HG02798 (cell line): ENCODE results near the gene INAVA.
"Not testable (repeated sequence)": the region's sequence is repeated elsewhere in the genome, so short reads cannot be mapped to it uniquely, and the experiment has no call there.

Experiments
- ATAC-seq: cut with Tn5 transposase; IDR thresholded peaks from one replicate; pipeline ENCODE4 v1.9.1; 2021; ENCODE audit warnings: mild to moderate bottlenecking; ENCODE audit not compliant: unreplicated experiment, poor library complexity

The INAVA gene

DNA sequence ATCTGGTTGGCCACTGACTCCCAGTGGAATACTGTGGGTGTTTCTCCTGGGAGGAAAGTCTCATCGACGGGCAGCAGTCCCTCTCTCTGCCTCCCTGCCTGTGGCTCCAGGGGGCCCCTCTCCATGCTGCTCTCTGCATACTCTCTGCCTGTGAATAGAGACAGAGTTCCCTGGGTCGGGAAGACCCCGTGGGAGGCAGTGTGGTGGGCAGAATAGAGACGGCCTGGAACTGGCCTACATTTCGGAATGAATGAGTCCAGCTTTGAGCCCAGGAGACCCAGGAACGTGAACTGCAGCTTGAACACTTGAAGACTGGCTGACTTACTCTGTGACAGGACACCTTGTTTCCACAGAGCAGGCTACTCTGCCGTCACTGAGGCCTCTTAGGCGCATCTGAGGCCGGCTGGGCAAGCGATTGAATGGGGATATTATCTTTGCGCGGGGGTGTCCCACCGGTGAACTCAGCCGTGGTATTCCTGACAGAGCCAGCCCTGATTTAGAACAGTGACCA, 64.8 kb downstream of the INAVA start:
- ATAC-seq = no peak

- no peak for ATAC-seq
Observed at GRCh38 chr1:200960236-200960947, 65.7 kb downstream of the INAVA start.

GRCh38 chr1:200960948-200961340, 66.2 kb downstream of the INAVA start:
- ATAC-seq = no peak

DNA sequence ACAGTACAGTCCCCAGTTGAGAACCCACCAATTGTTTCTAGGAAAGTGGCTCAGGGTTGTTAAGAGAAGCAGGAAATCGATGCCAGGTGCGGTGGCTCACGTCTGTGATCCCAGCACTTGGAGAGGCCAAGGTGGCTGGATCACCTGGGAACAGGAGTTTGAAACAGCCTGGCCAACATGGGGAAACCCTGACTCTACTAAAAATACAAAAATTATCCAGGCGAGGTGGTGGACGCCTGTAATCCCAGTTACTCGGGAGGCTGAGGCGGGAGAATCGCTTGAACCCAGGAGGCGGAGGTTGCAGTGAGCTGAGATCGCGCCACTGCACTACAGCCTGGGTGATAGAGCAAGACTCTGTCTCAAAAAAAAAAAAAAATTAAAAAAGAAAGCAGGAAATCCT, 67.5 kb downstream of the INAVA start:
- not testable (repeated sequence) for ATAC-seq

DNA sequence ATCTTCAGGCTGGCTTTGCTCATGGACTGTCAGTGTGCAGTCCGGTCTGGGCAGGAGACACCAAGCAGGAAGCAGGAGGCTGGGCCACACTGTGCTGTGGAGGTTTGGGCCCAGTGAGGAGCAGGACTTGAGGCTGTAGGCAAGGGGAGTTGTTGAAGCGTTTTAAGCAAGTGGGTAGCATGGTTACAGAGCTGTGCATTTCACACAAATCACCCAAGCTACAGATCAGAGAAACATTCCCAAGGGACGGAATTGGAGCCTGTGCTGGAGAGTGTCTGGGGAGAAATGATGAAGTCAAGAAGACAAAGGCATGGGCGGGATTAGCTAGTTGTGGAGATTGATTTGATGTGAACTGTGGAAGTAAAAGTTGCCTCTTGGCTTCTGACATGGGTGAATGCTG, 67.9 kb downstream of the INAVA start:
- no peak for ATAC-seq

DNA sequence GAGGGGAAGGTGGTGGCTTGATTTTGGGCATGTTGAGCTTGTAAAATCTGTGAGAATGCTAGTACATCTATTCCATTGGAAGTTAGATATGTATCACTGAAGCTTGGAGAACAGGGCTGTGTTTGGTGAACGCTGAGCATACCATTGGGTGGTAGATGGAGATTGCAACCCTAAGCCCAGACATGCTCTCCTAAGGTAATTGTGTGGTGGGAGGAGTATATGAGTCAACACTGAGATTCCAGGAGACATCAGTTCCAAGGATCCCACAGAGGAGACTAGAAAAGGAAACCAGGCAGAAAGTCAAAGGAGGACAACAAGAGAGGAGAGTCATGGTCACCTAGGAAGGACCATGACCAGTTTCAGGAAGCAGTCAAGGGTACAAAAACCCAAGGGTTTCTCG, 68.4 kb downstream of the INAVA start:
- ATAC-seq = no peak

DNA sequence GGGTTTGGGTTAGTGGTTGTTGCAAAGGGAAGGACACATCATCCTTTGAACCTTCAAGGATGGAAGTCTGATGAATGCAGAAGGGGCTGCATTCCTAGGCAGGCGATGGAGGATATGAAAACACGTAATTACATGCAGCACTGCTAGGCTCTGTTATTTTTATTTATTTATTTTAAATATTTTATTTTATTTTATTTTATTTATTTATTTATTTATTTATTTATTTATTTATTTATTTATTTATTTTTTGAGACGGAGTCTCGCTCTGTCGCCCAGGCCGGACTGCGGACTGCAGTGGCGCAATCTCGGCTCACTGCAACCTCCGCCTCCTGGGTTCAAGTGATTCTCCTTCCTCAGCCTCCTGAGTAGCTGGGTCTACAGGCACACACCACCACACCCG, 69.2 kb downstream of the INAVA start:
- not testable (repeated sequence) for ATAC-seq
